GM19239 (cell line): ENCODE results near the gene KRTAP10-11.
"Not testable (repeated sequence)": the region's sequence is repeated elsewhere in the genome, so short reads cannot be mapped to it uniquely, and the experiment has no call there.

Source experiments
- DNase-seq: peaks from one replicate; pipeline ENCODE4 v3.0.0; 2011; ENCODE audit warnings: low spot score; ENCODE audit not compliant: insufficient read length
- FAIRE-seq: peaks from 2 replicates; lab custom pipeline; 2011; peaks lifted over from hg19 to GRCh38; lab: Jason Lieb, UNC

KRTAP10-11 gene

GRCh38 chr21:44657635-44658540 is 11.7 kb downstream of the KRTAP10-11 start, which contains the start of gene KRTAP12-3:
Gene KRTAP12-3 (plus strand): TSS chr21:44657932. CDS start chr21:44657980, 48 bp downstream.
- no peak for FAIRE-seq
- no peak for DNase-seq

- FAIRE-seq (no peak), DNase-seq (no peak)
Observed at GRCh38 chr21:44658541-44658910, 12.3 kb downstream of the KRTAP10-11 start.

- DNase-seq (no peak), FAIRE-seq (no peak)
Observed at GRCh38 chr21:44658913-44659595, 12.8 kb downstream of the KRTAP10-11 start.

GRCh38 chr21:44661567-44661966 is 15.4 kb downstream of the KRTAP10-11 start:
- not testable (repeated sequence) for FAIRE-seq, DNase-seq

DNA sequence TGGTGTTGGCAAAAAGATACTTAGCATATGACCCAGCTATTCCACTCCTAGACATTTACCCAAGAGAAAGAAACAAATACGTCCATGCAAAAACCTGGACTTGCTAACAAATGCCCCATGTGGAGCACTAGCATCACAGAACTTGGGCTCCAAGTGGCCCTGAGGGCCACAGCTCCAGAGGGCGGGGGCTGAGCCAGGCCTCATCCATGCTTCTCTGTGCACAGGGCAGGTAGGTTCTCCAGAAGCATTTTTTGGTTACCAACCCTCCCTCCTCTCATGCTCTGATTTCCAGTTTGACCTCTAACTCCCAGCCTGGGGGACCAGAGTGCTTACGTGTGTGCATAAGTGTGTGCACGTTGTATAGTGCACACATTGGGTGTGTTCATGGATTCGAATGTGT is 18.5 kb downstream of the KRTAP10-11 start:
- FAIRE-seq, result no peak
- no peak for DNase-seq

- no peak for FAIRE-seq
- DNase-seq, result no peak
Observed at GRCh38 chr21:44666401-44667320, 20.4 kb downstream of the KRTAP10-11 start, which contains the start of gene KRTAP12-2. Gene KRTAP12-2 (minus strand): TSS chr21:44666927. CDS start chr21:44666886, 41 bp downstream.

DNA sequence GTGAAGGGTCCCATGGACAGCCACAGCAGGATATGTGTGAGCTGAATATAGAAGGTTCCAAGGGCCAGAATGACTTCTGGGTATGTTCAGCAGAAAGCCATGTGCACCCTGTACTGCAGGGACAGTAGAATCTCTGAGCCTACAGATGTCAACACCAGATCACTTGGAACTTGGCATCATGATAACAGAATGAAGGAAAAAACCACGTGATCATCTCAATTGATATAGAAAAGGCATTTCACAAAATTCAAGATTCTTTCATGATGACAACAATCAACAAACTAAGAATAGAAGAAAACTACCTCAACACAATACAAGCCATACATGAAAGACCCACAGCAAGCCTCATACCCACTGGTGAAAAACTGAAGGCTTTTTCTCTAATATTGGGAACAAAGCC is 21.4 kb downstream of the KRTAP10-11 start:
- DNase-seq (no peak), FAIRE-seq (no peak)

DNA sequence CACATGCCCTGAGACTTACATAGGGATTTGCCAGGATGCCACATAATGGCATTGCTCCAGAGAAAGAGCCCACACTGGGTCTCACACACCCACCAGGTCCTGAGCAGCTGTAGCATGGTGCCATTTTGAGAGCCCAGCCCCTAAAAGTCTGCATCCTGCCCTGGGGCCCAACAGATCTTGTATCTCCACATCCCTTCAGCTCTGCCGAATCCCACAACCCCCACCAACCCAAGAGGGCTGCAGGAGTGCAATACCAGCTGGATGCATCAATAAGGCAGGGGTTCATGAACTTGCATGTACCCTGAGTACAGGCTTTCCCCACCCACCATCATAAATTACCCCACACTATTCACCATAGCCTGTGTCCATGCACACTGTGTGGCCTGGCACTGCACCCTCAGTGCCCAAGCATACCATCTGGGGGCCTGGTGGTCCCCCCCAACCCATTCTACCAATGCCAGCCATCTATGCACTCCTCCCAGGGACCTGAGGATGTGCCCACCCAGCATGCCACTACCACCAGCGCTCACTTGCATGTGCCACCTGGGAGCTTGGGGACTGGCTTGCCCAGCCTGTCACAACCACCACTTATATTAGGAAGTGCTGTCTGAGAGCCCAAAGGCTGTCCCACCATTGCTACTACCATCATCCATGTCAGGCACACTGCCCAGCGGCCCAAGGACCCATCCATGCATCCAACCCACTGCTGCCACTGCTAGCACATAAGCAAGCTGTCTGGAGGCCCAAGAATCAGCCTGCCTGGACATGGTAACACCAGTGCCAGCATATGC is 24.6 kb downstream of the KRTAP10-11 start:
- DNase-seq, result no peak
- FAIRE-seq, result no peak

DNA sequence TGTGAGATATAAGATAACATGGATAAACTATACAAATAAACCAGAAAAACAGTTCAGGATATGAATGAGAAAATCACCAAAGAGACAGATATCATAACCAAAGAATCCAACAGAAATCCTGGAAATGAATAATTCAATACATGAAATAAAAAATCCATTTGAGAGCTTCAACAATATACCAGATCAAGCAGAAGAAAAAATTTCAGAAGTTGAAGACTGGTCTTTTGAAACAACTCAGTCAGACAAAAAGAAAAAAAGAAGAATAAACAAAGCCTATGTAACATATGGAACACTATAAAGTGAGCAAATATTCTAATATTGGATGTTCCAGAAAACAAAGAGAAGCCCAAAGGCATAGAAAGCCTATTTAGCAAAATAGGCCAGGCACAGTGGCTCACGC is 25.7 kb downstream of the KRTAP10-11 start:
- DNase-seq (no peak), FAIRE-seq (no peak)

DNA sequence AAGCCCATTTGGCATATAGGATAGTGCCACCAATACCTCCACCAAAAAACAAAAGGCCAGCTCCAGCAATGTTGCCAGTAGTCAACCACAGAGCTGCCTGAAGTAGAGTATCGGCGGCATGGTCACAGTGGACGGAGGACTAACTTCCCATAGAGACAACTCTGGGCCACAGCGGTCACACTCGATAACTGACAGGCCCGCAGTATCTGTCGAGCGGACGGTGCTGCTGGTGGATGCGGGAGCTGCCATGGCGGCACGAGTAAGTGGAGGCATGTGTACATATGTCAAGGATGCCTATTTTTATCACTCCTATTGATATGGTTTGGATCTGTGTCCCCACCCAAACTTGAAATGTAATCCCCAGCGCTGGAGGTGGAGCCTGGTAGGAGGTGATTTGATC is 31.7 kb downstream of the KRTAP10-11 start:
- DNase-seq (no peak), FAIRE-seq (no peak)

GRCh38 chr21:44681152-44681551 is 34.9 kb downstream of the KRTAP10-11 start:
- FAIRE-seq (no peak), DNase-seq (no peak)

GRCh38 chr21:44681861-44682579 is 35.8 kb downstream of the KRTAP10-11 start, which contains the start of gene KRTAP12-1:
Gene KRTAP12-1 (minus strand): TSS chr21:44682163. CDS start chr21:44682123, 40 bp downstream.
- no peak for DNase-seq
- FAIRE-seq, result no peak

- DNase-seq (no peak), FAIRE-seq (no peak)
Observed at GRCh38 chr21:44682580-44683151, 36.5 kb downstream of the KRTAP10-11 start.

GRCh38 chr21:44684077-44684476 is 37.9 kb downstream of the KRTAP10-11 start:
- no peak for DNase-seq
- no peak for FAIRE-seq

- no peak for DNase-seq
- FAIRE-seq, result no peak
Observed at GRCh38 chr21:44684483-44684882, 38.3 kb downstream of the KRTAP10-11 start.

DNA sequence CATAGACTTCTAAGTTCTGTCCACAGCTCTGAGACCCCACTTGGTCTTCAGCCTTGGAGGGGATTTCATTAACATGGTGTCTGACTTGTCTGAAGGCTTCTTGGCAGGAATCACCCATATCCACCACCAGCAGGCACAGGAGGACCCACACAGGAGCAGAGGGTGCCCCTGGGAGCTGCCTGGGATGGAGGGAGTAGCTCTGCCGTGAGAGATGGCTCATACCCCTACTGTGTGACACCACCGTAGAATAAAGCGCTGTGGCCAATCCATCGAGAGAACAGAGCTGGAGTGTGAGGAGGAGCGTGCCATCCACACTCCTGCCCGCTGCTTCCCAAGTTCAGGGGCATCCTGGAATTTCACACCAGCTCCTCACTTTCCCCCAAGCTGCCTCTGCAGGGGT is 38.8 kb downstream of the KRTAP10-11 start:
- FAIRE-seq, DNase-seq: not testable (repeated sequence)

DNA sequence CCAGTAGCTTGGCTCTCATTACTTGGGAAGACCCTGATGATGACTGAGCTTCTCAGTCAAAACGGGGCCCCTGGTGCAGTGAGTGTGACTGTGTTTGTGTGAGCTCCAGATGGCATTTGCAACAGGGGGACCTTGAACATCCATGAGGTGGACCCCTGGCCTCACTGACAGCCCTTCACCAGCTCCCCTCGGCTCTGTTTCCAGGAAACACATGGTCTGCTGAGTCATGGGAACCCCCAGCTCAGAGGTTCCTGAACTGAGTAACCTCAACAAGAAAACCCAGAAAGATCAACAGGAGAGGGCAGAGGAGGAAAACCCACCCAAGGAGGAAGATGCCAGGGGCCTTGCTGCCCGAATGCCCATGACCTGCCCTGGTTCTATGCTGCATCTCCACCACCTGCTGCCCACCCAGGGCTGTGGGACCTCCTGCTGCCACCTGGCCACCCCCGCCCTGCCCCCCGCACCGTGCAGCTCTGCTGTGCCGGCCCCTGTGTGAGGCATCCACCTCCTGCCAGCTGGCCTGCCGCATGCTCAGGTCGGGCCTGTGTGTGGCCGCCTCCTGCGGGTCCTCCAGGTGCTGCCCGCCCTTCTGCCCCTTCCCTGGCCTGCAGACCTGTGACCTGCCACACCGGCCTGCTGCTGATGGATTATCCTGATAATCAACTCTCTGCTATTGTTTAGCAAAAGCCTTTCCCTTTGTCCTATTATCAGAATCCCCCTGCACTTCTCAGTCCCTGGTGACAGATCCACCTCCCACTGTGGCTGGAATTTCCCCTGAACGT is 40.0 kb downstream of the KRTAP10-11 start:
- no peak for DNase-seq
- no peak for FAIRE-seq
